ENCODE measurements around the gene CSF2RB. TPM values are rescaled to one million over a fixed set of nuclear protein-coding genes. Genes with fewer than 3 reads are reported as not detected.

Gene CSF2RB
- total RNA-seq, 3 donors from 2014 or later = 4.1 to 8.1 (median 5.3) TPM

DNA sequence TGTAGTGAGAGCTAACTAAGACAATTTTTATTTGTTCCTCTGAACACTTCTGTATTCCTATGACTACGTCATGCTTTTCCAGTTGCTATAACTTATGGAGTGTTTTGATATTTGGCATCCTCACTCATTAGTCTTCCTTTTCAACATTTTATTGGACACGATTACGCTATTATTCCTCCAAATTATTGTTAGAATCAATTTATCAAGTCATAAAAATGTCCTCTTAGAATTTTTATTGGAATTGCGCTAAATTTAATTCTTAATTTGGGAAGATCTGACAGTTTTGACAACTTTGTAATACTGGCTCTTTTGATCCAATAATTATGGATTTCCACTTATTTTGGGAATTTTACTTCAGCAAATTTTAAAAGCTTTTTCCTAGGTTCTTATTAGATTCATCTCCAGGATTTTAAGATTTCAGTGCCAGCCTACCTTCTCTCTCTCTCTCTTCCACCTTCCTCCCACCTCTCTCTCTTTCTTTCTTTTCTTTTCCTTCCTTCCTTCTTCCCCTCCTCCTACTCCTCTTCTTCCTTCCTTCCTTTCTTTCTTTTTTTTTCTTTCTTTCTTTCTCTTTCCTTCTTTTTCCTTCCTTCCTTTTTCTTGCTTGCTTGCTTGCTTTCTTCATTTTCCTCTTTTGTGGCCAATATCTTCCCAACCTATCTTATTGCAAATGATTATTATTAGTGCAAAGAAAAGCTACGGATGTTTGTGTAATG is 55.0 kb downstream of the CSF2RB start:
- DNase-seq = no peak
- no peak for ATAC-seq
- intact Hi-C loops (cut with DNase I, micrococcal nuclease) = no loop called here
- Histone ChIP-seq H3K9me3 (no peaks in the 10 kb centered on the region), H3K36me3 (ENCODE audit: low read depth) (no peaks in the 10 kb centered on the region), H3K4me1 (ENCODE audit: low read depth) (peaks cover 5% of the 10 kb centered on the region), H3K4me3 (no peak overlapping the region)
- TF ChIP-seq CTCF (IDR thresholded peaks at IDR 0.05) = no peak

- intact Hi-C loops (cut with DNase I, micrococcal nuclease) = loop anchor here (10.0 kb wide), 2 partner anchors 117 to 187 kb away; no protein-coding TSS in a partner anchor
Observed at GRCh38 chr22:36971341-36972125, 58.1 kb downstream of the CSF2RB start.

GRCh38 chr22:36976606-36977005 is 63.2 kb downstream of the CSF2RB start:
- DNase-seq (no peak), ATAC-seq (no peak)
- Histone ChIP-seq H3K4me1 (ENCODE audit: low read depth) (no peaks in the 10 kb centered on the region), H3K36me3 (ENCODE audit: low read depth) (no peaks in the 10 kb centered on the region), H3K4me3 (no peak overlapping the region), H3K9me3 (no peaks in the 10 kb centered on the region)
- TF ChIP-seq CTCF (IDR thresholded peaks at IDR 0.05) = no peak
- intact Hi-C loops (cut with DNase I, micrococcal nuclease) = loop anchor here (10.0 kb wide), 2 partner anchors 122 to 192 kb away; no protein-coding TSS in a partner anchor

More at GRCh38 chr22:36971341-36972125, 58.1 kb downstream of the CSF2RB start:
- Histone ChIP-seq H3K36me3 (ENCODE audit: low read depth) (no peaks in the 10 kb centered on the region), H3K4me1 (ENCODE audit: low read depth) (peaks cover 5% of the 10 kb centered on the region), H3K4me3 (no peak overlapping the region), H3K9me3 (no peaks in the 10 kb centered on the region)
- no peak for DNase-seq
- TF ChIP-seq CTCF (IDR thresholded peaks at IDR 0.05) = no peak
- ATAC-seq = peak; percentile 36

- ATAC-seq (peak; percentile 85), DNase-seq (peak; percentile 86 to 88 (median 87))
- intact Hi-C loops (cut with DNase I, micrococcal nuclease) = loop anchor here (10.0 kb wide), 2 partner anchors 123 to 193 kb away; no protein-coding TSS in a partner anchor
- H3K4me1 ChIP-seq (ENCODE audit: low read depth) = no peaks in the 10 kb centered on the region
- no peaks in the 10 kb centered on the region for H3K36me3 ChIP-seq (ENCODE audit: low read depth)
- no peaks in the 10 kb centered on the region for H3K9me3 ChIP-seq
- TF ChIP-seq CTCF (IDR thresholded peaks at IDR 0.05) = peak; percentile 28
- H3K4me3 ChIP-seq = no peak overlapping the region
Observed at GRCh38 chr22:36977401-36977861, 64.0 kb downstream of the CSF2RB start.

DNA sequence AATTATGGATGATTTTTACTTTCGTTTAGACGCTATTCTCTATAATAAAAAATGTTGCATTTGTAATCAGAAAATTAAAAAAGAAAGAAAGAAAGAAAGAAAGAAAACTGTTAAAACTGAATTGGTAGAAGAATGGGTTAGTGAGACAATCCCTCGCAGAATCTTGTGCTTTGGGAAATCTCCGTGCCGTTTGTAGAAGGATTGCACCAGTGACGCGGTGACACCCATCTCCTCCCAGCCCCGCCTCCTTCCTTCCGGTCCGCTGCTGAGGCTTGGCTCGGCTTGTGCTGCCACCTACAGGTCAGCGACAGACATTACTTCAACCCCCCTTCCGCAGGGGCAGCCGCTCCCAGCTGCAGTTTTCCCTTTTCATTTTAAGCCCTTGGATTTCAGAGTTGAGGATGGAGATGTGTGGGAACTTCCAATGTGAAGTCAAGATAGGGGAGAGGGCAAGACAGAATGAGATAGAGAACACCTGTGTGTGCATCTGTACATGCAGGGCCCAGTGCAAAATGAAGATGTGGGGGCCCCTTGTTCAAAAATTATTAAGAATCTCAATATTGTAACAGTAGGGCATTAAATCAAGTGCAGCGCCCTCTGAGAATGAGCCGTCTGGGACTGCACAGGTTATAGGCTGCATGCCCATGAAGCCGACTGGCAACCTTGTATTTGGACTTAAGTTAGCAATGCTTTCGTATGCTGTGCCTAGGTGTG is 64.7 kb downstream of the CSF2RB start:
- no peak overlapping the region for H3K4me3 ChIP-seq
- peak; percentile 89 for TF ChIP-seq CTCF (IDR thresholded peaks at IDR 0.05)
- DNase-seq = peak; percentile 93 to 94 (median 93)
- intact Hi-C loops (cut with DNase I, micrococcal nuclease) = loop anchor here (10.0 kb wide), 2 partner anchors 123 to 193 kb away; no protein-coding TSS in a partner anchor
- H3K9me3 ChIP-seq = no peaks in the 10 kb centered on the region
- peak; percentile 99 for ATAC-seq
- no peaks in the 10 kb centered on the region for H3K4me1 ChIP-seq (ENCODE audit: low read depth)
- H3K36me3 ChIP-seq (ENCODE audit: low read depth) = no peaks in the 10 kb centered on the region

Data from mucosa of descending colon (tissue), 3 donors.